OCI-LY7 (cell line): ENCODE measurements around the gene CEMIP2. TPM values are rescaled to one million over a fixed set of nuclear protein-coding genes. Genes with fewer than 3 reads are reported as not detected.

Experiments used
- BruUV-seq: library from RNA; stranded (reverse); fragments of 400-500 nt; replicated peaks from 2 replicates; lab custom pipeline; 2021; lab: Mats Ljungman, UMichigan
- CTCF ChIA-PET: fragments of 300-600 bp; sonication (Branson Sonifier 250); formaldehyde crosslinking; loops from one replicate; lab custom pipeline; 2022; ENCODE audit warnings: antibody characterized with exemption; ENCODE audit not compliant: unreplicated experiment; lab: Charles Lee
- POLR2A ChIA-PET: fragments of 300-600 bp; sonication (Branson Sonifier 250); formaldehyde crosslinking; loops from one replicate; lab custom pipeline; 2022; ENCODE audit warnings: antibody characterized with exemption; lab: Charles Lee
- DNase-seq: peaks from one replicate; pipeline ENCODE4 v3.0.0-alpha.2; 2015; ENCODE audit warnings: low spot score
- H2AFZ ChIP-seq: fragments of 200-600 bp; sonication (generic), shearing (Covaris generic); 2 replicates; pipeline ENCODE4 v1.6.1; 2014; ENCODE audit warnings: mild to moderate bottlenecking, antibody characterized with exemption, low read length, moderate library complexity
- H3K27ac ChIP-seq: fragments of 200-600 bp; sonication (generic); 2 replicates; pipeline ENCODE4 v1.5.1; 2014; ENCODE audit warnings: mixed run types, low read depth, mild to moderate bottlenecking, moderate library complexity, low read length, inconsistent platforms; ENCODE audit not compliant: poor library complexity, severe bottlenecking
- H3K36me3 ChIP-seq: fragments of 200-600 bp; sonication (generic); 2 replicates; pipeline ENCODE4 v1.6.1; 2014; ENCODE audit warnings: mild to moderate bottlenecking, antibody characterized with exemption, low read length, moderate library complexity, mixed read lengths; ENCODE audit not compliant: insufficient read depth
- H3K4me1 ChIP-seq: fragments of 200-600 bp; sonication (generic); 2 replicates; pipeline ENCODE4 v1.5.1; 2014; ENCODE audit warnings: mild to moderate bottlenecking, low read length; ENCODE audit not compliant: insufficient read depth, poor library complexity, severe bottlenecking
- H3K4me2 ChIP-seq: fragments of 200-600 bp; sonication (generic); 2 replicates; pipeline ENCODE4 v1.6.1; 2014; ENCODE audit warnings: mild to moderate bottlenecking, low read length
- H3K4me3 ChIP-seq: fragments of 200-600 bp; sonication (generic); 2 replicates; pipeline ENCODE4 v1.5.1; 2014; ENCODE audit warnings: mild to moderate bottlenecking, low read depth, low read length; ENCODE audit not compliant: poor library complexity, severe bottlenecking
- H3K79me2 ChIP-seq: fragments of 200-600 bp; sonication (generic); 2 replicates; pipeline ENCODE4 v1.6.1; 2016; ENCODE audit warnings: low read depth, mild to moderate bottlenecking, low read length, moderate library complexity, mixed read lengths; ENCODE audit not compliant: insufficient read depth
- H3K9me2 ChIP-seq: fragments of 200-600 bp; sonication (generic); 2 replicates; pipeline ENCODE4 v1.6.1; 2016; ENCODE audit warnings: mild to moderate bottlenecking, low read length, mixed read lengths; ENCODE audit not compliant: insufficient read depth
- H3K9me3 ChIP-seq: fragments of 200-600 bp; sonication (generic); 2 replicates; pipeline ENCODE4 v1.6.1; 2014; ENCODE audit warnings: mild to moderate bottlenecking, mixed run types, low read length, mixed read lengths
- H4K20me1 ChIP-seq: fragments of 200-600 bp; sonication (generic); 2 replicates; pipeline ENCODE4 v1.6.1; 2014; ENCODE audit warnings: mild to moderate bottlenecking, antibody characterized with exemption, low read length, moderate library complexity, mixed read lengths; ENCODE audit not compliant: insufficient read depth
- EZH2phosphoT487 ChIP-seq: fragments of 200-600 bp; sonication (generic); IDR thresholded peaks from 2 replicates; pipeline ENCODE4 v1.6.1; 2018; ENCODE audit warnings: low read depth, borderline replicate concordance, mild to moderate bottlenecking, mixed run types, antibody characterized with exemption, low read length, moderate library complexity, mixed read lengths
- intact Hi-C: fragments of 100-400 bp; cut with micrococcal nuclease; formaldehyde crosslinking; loops from one replicate; pipeline ENCODE4 v1.10.0; 2022; ENCODE audit not compliant: unreplicated experiment
- total RNA-seq, 2 experiments: library from RNA; depleted of rRNA in 1 of 2; stranded (reverse); fragments of >200 nt in 1 of 2; shearing (Covaris generic) in 1 of 2; gene quantifications; 2 replicates each; pipeline ENCODE4 v1.2.3, GENCODE V29; 2014 to 2022
- TF ChIP-seq, protein P1 (sequence below): fragments of 200-600 bp; sonication (generic); conservative IDR thresholded peaks from 2 replicates; pipeline ENCODE4 v1.5.1; 2014; ENCODE audit warnings: mild to moderate bottlenecking, antibody characterized with exemption, low read length, moderate library complexity, mixed read lengths

The CEMIP2 gene
- total RNA-seq, 2 experiments from 2014 or later, result 1.8 to 4.8 TPM

DNA sequence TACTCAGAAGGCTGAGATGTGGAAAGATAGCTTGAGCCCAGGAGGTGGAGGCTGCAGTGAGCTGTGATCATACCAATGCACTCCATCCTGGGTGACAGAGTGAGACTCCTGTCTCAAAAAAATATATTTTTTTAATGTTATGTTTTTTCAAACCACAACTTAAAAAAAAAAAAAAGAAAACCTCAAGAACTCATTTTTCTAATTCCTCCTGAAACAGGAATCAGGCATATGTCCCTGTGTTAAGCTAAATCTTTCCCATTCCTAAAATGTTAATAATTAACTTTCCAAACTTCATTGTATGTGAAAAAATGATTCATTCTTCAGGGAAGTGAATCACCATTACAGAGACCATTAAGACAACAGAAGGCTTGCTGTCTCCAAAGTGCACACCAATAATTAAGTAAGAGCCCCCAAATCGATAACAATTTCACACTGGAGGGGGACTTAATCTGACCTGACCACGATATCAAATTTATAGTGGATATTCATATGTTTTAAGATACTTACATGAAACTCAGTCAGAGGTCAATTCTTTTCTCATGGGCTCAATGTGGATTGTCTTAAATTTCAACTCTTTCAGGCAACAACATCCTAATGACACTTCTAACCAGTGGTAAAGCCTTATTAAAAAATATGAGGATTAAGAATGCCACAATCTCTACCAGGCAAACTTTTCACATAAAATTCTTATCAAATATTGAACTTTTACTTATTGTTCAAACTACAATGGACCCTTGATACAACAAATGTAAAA lies 5.2 kb downstream of the CEMIP2 start:
- no peaks in the 10 kb centered on the region for H3K79me2 ChIP-seq
- H2AFZ ChIP-seq, result no peak overlapping the region
- no peak overlapping the region for H3K4me3 ChIP-seq
- TF ChIP-seq, protein P1, sequence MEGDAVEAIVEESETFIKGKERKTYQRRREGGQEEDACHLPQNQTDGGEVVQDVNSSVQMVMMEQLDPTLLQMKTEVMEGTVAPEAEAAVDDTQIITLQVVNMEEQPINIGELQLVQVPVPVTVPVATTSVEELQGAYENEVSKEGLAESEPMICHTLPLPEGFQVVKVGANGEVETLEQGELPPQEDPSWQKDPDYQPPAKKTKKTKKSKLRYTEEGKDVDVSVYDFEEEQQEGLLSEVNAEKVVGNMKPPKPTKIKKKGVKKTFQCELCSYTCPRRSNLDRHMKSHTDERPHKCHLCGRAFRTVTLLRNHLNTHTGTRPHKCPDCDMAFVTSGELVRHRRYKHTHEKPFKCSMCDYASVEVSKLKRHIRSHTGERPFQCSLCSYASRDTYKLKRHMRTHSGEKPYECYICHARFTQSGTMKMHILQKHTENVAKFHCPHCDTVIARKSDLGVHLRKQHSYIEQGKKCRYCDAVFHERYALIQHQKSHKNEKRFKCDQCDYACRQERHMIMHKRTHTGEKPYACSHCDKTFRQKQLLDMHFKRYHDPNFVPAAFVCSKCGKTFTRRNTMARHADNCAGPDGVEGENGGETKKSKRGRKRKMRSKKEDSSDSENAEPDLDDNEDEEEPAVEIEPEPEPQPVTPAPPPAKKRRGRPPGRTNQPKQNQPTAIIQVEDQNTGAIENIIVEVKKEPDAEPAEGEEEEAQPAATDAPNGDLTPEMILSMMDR, result no peak
- TF ChIP-seq EZH2phosphoT487, result no peak
- no peaks in the 10 kb centered on the region for H3K4me1 ChIP-seq
- ChIA-PET CTCF (no interaction called here), POLR2A (no interaction called here)
- no peaks in the 10 kb centered on the region for H3K9me2 ChIP-seq
- no peaks in the 10 kb centered on the region for H3K36me3 ChIP-seq
- no peaks in the 10 kb centered on the region for H3K9me3 ChIP-seq
- intact Hi-C loops, result no loop called here
- H4K20me1 ChIP-seq, result peaks cover 7% of the 10 kb centered on the region; the same call in 1 of the 2 replicates
- H3K27ac ChIP-seq, result no peak overlapping the region
- no peak overlapping the region for H3K4me2 ChIP-seq
- no peak for DNase-seq
- BruUV-seq, result no TSS peak

- ChIA-PET POLR2A (no interaction called here), CTCF (no interaction called here)
- no peak overlapping the region for H3K4me2 ChIP-seq
- no peak overlapping the region for H3K27ac ChIP-seq
- intact Hi-C loops, result no loop called here
- H4K20me1 ChIP-seq, result no peaks in the 10 kb centered on the region
- H3K36me3 ChIP-seq, result no peaks in the 10 kb centered on the region
- TF ChIP-seq, protein P1, result no peak
- no peak for TF ChIP-seq EZH2phosphoT487
- DNase-seq, result no peak
- H3K4me3 ChIP-seq, result no peak overlapping the region
- no peaks in the 10 kb centered on the region for H3K79me2 ChIP-seq
- no peaks in the 10 kb centered on the region for H3K9me3 ChIP-seq
- no peaks in the 10 kb centered on the region for H3K4me1 ChIP-seq
- no TSS peak for BruUV-seq
- no peaks in the 10 kb centered on the region for H3K9me2 ChIP-seq
- H2AFZ ChIP-seq, result no peak overlapping the region
These were observed 6.4 kb downstream of the CEMIP2 start for GRCh38 chr9:71761938-71762353.

DNA sequence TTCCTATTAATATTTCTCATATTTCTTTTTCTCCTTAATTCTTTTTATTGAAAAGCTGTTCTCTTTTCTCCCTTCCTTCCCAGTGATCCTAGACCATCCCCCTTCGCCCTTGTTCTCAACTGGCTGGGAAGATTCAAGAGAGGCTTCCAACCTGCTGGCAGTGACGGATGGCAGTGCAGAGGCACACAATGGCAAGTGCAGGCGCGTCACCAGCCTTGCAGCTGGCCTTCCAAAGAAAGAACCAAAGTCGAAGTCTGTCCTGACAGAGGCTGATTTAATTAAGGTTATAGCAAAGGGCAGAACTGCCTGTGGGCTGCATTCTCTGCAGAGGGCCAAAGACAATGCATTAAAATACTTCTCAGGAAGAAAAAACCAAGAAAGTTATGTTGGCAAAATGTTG lies 7.4 kb downstream of the CEMIP2 start:
- Histone ChIP-seq H4K20me1 (no peaks in the 10 kb centered on the region), H3K4me2 (no peak overlapping the region), H3K9me3 (no peaks in the 10 kb centered on the region), H3K27ac (no peak overlapping the region), H3K79me2 (no peaks in the 10 kb centered on the region), H3K36me3 (no peaks in the 10 kb centered on the region), H3K9me2 (no peaks in the 10 kb centered on the region), H3K4me1 (no peaks in the 10 kb centered on the region), H3K4me3 (no peak overlapping the region), H2AFZ (no peak overlapping the region)
- TF ChIP-seq, protein P1, result no peak
- no peak for TF ChIP-seq EZH2phosphoT487
- no peak for DNase-seq
- POLR2A ChIA-PET, result no interaction called here
- CTCF ChIA-PET, result no interaction called here
- intact Hi-C loops, result no loop called here
- BruUV-seq, result no TSS peak
